Fibroblast of mammary gland (primary cell): ENCODE data around the gene NOD1.
"Not testable (repeated sequence)": the region's sequence is repeated elsewhere in the genome, so short reads cannot be mapped to it uniquely, and the experiment has no call there.

Experiments
- DNase-seq: peaks from one replicate; pipeline ENCODE4 v3.0.0-alpha.2; 2010; ENCODE audit warnings: low read depth
- H3K4me3 ChIP-seq: 2 replicates; pipeline ENCODE4 v1.5.1; 2011; ENCODE audit warnings: low read depth, mild to moderate bottlenecking, low read length, moderate library complexity; ENCODE audit not compliant: control insufficient read depth
- CTCF ChIP-seq: conservative IDR thresholded peaks from 2 replicates; pipeline ENCODE4 v1.5.1; 2011; ENCODE audit warnings: low read depth, low read length, inconsistent platforms; ENCODE audit not compliant: control insufficient read depth, insufficient read depth

The NOD1 gene

DNA sequence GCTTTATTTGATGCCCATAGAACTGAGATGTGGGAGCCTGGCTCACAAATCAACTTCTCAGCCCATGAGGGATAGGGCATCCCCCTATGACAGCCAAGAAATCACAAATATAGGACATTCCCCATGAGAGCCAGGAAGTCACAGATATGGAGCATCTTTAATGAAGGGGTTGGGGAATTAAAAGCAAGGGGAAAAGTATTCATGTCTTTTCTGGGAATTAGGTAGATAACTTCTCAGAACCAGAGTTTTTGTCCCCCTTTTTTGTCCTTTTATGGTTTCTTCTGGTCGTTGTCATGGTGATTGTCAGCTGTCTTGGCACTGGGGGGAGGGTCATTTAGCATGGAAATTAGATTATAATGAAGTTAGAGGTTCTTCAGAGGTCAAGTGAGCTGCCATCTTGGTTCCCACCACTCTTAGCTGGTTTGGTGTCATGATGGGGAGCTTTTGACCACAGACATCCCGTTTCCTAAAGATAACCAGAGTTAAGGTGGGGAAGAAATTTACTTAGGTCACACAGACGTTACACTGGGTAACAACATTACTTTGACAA is 56.9 kb downstream of the NOD1 start:
- TF ChIP-seq CTCF, result no peak
- H3K4me3 ChIP-seq, result no peak overlapping the region
- no peak for DNase-seq

- H3K4me3 ChIP-seq, result no peak overlapping the region
- no peak for TF ChIP-seq CTCF
- no peak for DNase-seq
These were observed 57.9 kb downstream of the NOD1 start for GRCh38 chr7:30420662-30421061.

GRCh38 chr7:30420080-30420479 is 58.5 kb downstream of the NOD1 start:
- H3K4me3 ChIP-seq, DNase-seq: not testable (repeated sequence)

- DNase-seq, result no peak
- no peak for TF ChIP-seq CTCF
- no peak overlapping the region for H3K4me3 ChIP-seq
These were observed 64.7 kb downstream of the NOD1 start for GRCh38 chr7:30413864-30414263.

- peak; percentile 55 for TF ChIP-seq CTCF
- DNase-seq, result peak; percentile 88
- no peak overlapping the region for H3K4me3 ChIP-seq
These were observed 65.6 kb downstream of the NOD1 start for GRCh38 chr7:30412782-30413504.

GRCh38 chr7:30411897-30412296 is 66.7 kb downstream of the NOD1 start:
- no peak for TF ChIP-seq CTCF
- no peak for DNase-seq
- H3K4me3 ChIP-seq, result no peak overlapping the region

- TF ChIP-seq CTCF, result no peak
- DNase-seq, result no peak
- H3K4me3 ChIP-seq, result no peak overlapping the region
These were observed 67.4 kb downstream of the NOD1 start for GRCh38 chr7:30411173-30411572.
